ENCODE measurements around the gene HPX.

GRCh38 chr11:6438979-6439571, 1.7 kb downstream of the HPX start:
- TF ChIP-seq YY1 (IDR thresholded peaks at IDR 0.05) (no peak), TAF1 (conservative IDR thresholded peaks at IDR 0.05) (no peak), CTCF (IDR thresholded peaks at IDR 0.05; ENCODE audit: low read depth, low read length, missing input control) (peak; percentile 51), MAX (IDR thresholded peaks at IDR 0.05) (peak; percentile 50)
- TF ChIP-seq, protein P1, sequence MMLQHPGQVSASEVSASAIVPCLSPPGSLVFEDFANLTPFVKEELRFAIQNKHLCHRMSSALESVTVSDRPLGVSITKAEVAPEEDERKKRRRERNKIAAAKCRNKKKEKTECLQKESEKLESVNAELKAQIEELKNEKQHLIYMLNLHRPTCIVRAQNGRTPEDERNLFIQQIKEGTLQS (IDR thresholded peaks at IDR 0.05), result no peak

All from liver (tissue), 3 donors.